ENCODE data around the gene JAZF1.

DNA sequence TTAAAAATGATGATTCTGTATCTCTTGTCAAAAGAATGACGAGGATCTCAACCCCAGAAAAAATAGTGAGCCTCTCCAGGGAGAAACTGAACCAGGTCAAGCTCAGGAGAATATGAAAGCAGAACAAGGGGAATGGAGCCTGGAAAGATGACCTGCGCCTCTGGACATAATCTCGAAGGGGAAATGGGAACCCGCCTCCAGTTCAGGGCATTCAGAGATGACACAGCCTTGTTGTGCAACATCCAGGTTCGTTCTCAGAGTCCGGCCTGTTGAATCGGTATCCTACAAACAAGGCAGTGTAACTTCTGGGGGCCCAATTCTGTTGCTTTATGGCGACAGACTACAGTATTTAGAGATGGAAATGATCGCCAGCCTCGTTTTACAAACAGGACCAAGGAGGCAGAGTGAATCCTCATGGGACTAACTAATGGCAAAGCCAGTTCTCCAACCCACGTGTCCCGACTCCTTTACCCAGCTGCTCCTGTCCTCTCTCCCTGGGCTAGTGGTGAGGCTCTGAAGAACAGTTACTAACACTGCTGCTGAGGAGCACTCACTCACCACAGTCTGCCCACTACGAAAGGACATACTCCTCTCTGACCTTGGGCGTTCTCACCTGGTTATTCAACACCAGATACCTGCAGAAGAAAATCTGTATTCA lies 67.6 kb downstream of the JAZF1 start:
- TF ChIP-seq ATF1 (CRISPR knock-in tag; IDR thresholded peaks at IDR 0.05) (no peak), ATF1 (tag; IDR thresholded peaks at IDR 0.05) (no peak), NR3C1 (CRISPR knock-in tag; IDR thresholded peaks at IDR 0.05) (no peak), CAMTA2 (CRISPR knock-in tag; conservative IDR thresholded peaks at IDR 0.05) (no peak), MAFG (tag; conservative IDR thresholded peaks at IDR 0.05) (no peak)
- TF ChIP-seq, protein P1, sequence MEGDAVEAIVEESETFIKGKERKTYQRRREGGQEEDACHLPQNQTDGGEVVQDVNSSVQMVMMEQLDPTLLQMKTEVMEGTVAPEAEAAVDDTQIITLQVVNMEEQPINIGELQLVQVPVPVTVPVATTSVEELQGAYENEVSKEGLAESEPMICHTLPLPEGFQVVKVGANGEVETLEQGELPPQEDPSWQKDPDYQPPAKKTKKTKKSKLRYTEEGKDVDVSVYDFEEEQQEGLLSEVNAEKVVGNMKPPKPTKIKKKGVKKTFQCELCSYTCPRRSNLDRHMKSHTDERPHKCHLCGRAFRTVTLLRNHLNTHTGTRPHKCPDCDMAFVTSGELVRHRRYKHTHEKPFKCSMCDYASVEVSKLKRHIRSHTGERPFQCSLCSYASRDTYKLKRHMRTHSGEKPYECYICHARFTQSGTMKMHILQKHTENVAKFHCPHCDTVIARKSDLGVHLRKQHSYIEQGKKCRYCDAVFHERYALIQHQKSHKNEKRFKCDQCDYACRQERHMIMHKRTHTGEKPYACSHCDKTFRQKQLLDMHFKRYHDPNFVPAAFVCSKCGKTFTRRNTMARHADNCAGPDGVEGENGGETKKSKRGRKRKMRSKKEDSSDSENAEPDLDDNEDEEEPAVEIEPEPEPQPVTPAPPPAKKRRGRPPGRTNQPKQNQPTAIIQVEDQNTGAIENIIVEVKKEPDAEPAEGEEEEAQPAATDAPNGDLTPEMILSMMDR (IDR thresholded peaks at IDR 0.05 in 2 of 3, conservative IDR thresholded peaks at IDR 0.05 in 1 of 3; ENCODE audit: insufficient read depth in 2 of 3, low read depth in 1 of 3, low read length in 3 of 3), result no peak
- TF ChIP-seq, protein P2, sequence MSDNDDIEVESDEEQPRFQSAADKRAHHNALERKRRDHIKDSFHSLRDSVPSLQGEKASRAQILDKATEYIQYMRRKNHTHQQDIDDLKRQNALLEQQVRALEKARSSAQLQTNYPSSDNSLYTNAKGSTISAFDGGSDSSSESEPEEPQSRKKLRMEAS (CRISPR knock-in tag; IDR thresholded peaks at IDR 0.05), result no peak
- TF ChIP-seq, protein P3, sequence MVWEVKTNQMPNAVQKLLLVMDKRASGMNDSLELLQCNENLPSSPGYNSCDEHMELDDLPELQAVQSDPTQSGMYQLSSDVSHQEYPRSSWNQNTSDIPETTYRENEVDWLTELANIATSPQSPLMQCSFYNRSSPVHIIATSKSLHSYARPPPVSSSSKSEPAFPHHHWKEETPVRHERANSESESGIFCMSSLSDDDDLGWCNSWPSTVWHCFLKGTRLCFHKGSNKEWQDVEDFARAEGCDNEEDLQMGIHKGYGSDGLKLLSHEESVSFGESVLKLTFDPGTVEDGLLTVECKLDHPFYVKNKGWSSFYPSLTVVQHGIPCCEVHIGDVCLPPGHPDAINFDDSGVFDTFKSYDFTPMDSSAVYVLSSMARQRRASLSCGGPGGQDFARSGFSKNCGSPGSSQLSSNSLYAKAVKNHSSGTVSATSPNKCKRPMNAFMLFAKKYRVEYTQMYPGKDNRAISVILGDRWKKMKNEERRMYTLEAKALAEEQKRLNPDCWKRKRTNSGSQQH (CRISPR knock-in tag; IDR thresholded peaks at IDR 0.05), result no peak

Data from K562 (cell line).